ENCODE measurements around the gene RPRD1A.

DNA sequence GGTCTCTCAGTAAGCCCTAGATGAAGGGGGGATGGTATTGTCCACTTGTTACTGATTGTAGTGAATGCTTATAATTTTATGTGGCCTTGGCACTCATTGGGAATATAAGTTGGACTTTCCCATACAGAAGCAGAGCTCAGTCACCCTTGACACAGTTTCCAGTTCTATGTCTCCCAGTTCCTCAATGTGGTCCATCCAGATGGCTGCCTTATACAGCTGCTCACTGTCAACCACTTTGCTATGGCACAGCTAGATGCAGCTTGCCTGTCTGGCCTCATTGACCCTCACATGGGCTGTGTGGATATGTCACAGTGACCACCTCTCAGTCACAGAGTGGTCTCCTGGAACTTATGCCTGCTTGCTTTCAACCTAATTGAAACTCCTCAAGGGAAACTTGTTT lies 40.1 kb upstream of the RPRD1A start:
- no peak for TF ChIP-seq TAF1 (conservative IDR thresholded peaks at IDR 0.05)
- TF ChIP-seq, protein P1, sequence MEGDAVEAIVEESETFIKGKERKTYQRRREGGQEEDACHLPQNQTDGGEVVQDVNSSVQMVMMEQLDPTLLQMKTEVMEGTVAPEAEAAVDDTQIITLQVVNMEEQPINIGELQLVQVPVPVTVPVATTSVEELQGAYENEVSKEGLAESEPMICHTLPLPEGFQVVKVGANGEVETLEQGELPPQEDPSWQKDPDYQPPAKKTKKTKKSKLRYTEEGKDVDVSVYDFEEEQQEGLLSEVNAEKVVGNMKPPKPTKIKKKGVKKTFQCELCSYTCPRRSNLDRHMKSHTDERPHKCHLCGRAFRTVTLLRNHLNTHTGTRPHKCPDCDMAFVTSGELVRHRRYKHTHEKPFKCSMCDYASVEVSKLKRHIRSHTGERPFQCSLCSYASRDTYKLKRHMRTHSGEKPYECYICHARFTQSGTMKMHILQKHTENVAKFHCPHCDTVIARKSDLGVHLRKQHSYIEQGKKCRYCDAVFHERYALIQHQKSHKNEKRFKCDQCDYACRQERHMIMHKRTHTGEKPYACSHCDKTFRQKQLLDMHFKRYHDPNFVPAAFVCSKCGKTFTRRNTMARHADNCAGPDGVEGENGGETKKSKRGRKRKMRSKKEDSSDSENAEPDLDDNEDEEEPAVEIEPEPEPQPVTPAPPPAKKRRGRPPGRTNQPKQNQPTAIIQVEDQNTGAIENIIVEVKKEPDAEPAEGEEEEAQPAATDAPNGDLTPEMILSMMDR (IDR thresholded peaks at IDR 0.05; ENCODE audit: low read depth, low read length, missing input control), result no peak
- TF ChIP-seq, protein P2, sequence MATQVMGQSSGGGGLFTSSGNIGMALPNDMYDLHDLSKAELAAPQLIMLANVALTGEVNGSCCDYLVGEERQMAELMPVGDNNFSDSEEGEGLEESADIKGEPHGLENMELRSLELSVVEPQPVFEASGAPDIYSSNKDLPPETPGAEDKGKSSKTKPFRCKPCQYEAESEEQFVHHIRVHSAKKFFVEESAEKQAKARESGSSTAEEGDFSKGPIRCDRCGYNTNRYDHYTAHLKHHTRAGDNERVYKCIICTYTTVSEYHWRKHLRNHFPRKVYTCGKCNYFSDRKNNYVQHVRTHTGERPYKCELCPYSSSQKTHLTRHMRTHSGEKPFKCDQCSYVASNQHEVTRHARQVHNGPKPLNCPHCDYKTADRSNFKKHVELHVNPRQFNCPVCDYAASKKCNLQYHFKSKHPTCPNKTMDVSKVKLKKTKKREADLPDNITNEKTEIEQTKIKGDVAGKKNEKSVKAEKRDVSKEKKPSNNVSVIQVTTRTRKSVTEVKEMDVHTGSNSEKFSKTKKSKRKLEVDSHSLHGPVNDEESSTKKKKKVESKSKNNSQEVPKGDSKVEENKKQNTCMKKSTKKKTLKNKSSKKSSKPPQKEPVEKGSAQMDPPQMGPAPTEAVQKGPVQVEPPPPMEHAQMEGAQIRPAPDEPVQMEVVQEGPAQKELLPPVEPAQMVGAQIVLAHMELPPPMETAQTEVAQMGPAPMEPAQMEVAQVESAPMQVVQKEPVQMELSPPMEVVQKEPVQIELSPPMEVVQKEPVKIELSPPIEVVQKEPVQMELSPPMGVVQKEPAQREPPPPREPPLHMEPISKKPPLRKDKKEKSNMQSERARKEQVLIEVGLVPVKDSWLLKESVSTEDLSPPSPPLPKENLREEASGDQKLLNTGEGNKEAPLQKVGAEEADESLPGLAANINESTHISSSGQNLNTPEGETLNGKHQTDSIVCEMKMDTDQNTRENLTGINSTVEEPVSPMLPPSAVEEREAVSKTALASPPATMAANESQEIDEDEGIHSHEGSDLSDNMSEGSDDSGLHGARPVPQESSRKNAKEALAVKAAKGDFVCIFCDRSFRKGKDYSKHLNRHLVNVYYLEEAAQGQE (IDR thresholded peaks at IDR 0.05), result no peak

Data from liver (tissue), 3 donors.